CD4-positive, alpha-beta T cell (primary cell): ENCODE measurements around the gene ULK4. TPM values are rescaled to one million over a fixed set of nuclear protein-coding genes. Genes with fewer than 3 reads are reported as not detected.

ENCODE experiments used
- ATAC-seq: fragments of 200-7000 bp; cut with Tn5 transposase; one replicate; pipeline ENCODE4 v1.10.0; 2022; ENCODE audit warnings: mild to moderate bottlenecking; ENCODE audit not compliant: poor library complexity
- CTCF ChIA-PET: fragments of 350-600 bp; sonication (Branson Sonifier 250); formaldehyde crosslinking; loops from one replicate; lab custom pipeline; 2021; ENCODE audit warnings: antibody characterized with exemption, inconsistent platforms; lab: Charles Lee
- POLR2A ChIA-PET: fragments of 350-600 bp; sonication (Branson Sonifier 250); formaldehyde crosslinking; loops from one replicate; lab custom pipeline; 2021; ENCODE audit warnings: antibody characterized with exemption, inconsistent platforms; lab: Charles Lee
- DNase-seq, 14 experiments: peaks; one replicate each; pipeline ENCODE4 v3.0.0-alpha.2; 2013 to 2020; ENCODE audit warnings: mixed read lengths in 2 of 14
- H3K27ac ChIP-seq, 2 donors: one replicate each; pipeline versions ENCODE4 v1.5.1 to v1.7.0; 2013; ENCODE audit warnings: low read length in 2 of 2, low read depth in 1 of 2, mild to moderate bottlenecking in 1 of 2
- H3K27me3 ChIP-seq, 2 experiments: 1 replicate in 1 of 2; 2 replicates in 1 of 2; pipeline versions ENCODE4 v1.6.1 to v1.7.0; 2013; ENCODE audit warnings: low read length in 2 of 2, control low read depth in 1 of 2, mild to moderate bottlenecking in 1 of 2, moderate library complexity in 1 of 2; ENCODE audit not compliant: insufficient read depth in 2 of 2, control insufficient read depth in 1 of 2
- H3K36me3 ChIP-seq: one replicate; pipeline ENCODE4 v1.6.1; 2013; ENCODE audit warnings: low read length, control low read depth; ENCODE audit not compliant: insufficient read depth
- H3K4me1 ChIP-seq: one replicate; pipeline ENCODE4 v1.6.1; 2013; ENCODE audit warnings: low read length, control low read depth; ENCODE audit not compliant: insufficient read depth
- H3K4me3 ChIP-seq: one replicate; pipeline ENCODE4 v1.5.1; 2013; ENCODE audit warnings: mild to moderate bottlenecking, low read length, moderate library complexity
- H3K9me3 ChIP-seq, 2 experiments: 1 replicate in 1 of 2; 2 replicates in 1 of 2; pipeline versions ENCODE4 v1.6.1 to v1.7.0; 2013; ENCODE audit warnings: low read length in 2 of 2, mild to moderate bottlenecking in 2 of 2, control low read depth in 1 of 2, moderate library complexity in 1 of 2; ENCODE audit not compliant: control insufficient read depth in 1 of 2, insufficient read depth in 1 of 2
- H3K27ac Mint-ChIP-seq: one replicate; pipeline ENCODE4 v1.8.0; 2020; ENCODE audit warnings: mixed read lengths
- H3K27me3 Mint-ChIP-seq: one replicate; pipeline ENCODE4 v1.8.0; 2021; ENCODE audit warnings: mixed read lengths
- H3K36me3 Mint-ChIP-seq: one replicate; pipeline ENCODE4 v1.8.0; 2021; ENCODE audit warnings: low read depth, mixed read lengths
- H3K4me1 Mint-ChIP-seq: one replicate; pipeline ENCODE4 v1.8.0; 2021; ENCODE audit warnings: low read depth, mixed read lengths
- H3K4me3 Mint-ChIP-seq: one replicate; pipeline ENCODE4 v1.8.0; 2020; ENCODE audit warnings: mild to moderate bottlenecking, mixed read lengths
- H3K9me3 Mint-ChIP-seq: one replicate; pipeline ENCODE4 v1.8.0; 2020; ENCODE audit warnings: mixed read lengths
- CTCF ChIP-seq: fragments of 200-600 bp; IDR thresholded peaks from one replicate; pipeline ENCODE4 v1.8.0; 2022; ENCODE audit warnings: antibody characterized with exemption, mild to moderate bottlenecking
- intact Hi-C, 2 experiments: fragments of 100-400 bp; cut with DNase I in 1 of 2; cut with micrococcal nuclease in 1 of 2; formaldehyde crosslinking; loops; one replicate each; pipeline versions ENCODE4 v1.15.1 to v1.9.0; 2023 to 2025; cut with DNase I, micrococcal nuclease
- total RNA-seq, 174 experiments: library from RNA in 2 of 174; stranded (reverse) in 2 of 174; gene quantifications; one replicate each; pipeline ENCODE4 v1.2.3 and lab custom pipeline; 2021 to 2026

Gene ULK4
- total RNA-seq, 2 experiments from 2014 or later, result 23.8 to 28.6 TPM

GRCh38 chr3:41746215-41746614, 215.7 kb downstream of the ULK4 start:
- TF ChIP-seq CTCF, result no peak
- no peak overlapping the region for H3K27ac ChIP-seq
- peaks cover 5% of the 10 kb centered on the region for H3K4me1 Mint-ChIP-seq
- ATAC-seq (no peak), DNase-seq (no peak)
- H3K9me3 Mint-ChIP-seq, result no peaks in the 10 kb centered on the region
- CTCF ChIA-PET, result no interaction called here
- H3K27me3 ChIP-seq, result no peaks in the 10 kb centered on the region
- no peak overlapping the region for H3K27ac Mint-ChIP-seq
- peaks cover 33% of the 10 kb centered on the region for H3K36me3 Mint-ChIP-seq
- no peak overlapping the region for H3K4me3 ChIP-seq
- H3K36me3 ChIP-seq, result no peaks in the 10 kb centered on the region
- POLR2A ChIA-PET, result no interaction called here
- intact Hi-C loops, result no loop called here
- H3K4me1 ChIP-seq, result no peaks in the 10 kb centered on the region
- no peaks in the 10 kb centered on the region for H3K9me3 ChIP-seq
- H3K4me3 Mint-ChIP-seq, result no peak overlapping the region
- H3K27me3 Mint-ChIP-seq, result no peaks in the 10 kb centered on the region

GRCh38 chr3:41742121-41742520, 219.8 kb downstream of the ULK4 start:
- CTCF ChIA-PET, result no interaction called here
- H3K27me3 Mint-ChIP-seq, result no peaks in the 10 kb centered on the region
- Histone ChIP-seq H3K4me3 (no peak overlapping the region), H3K36me3 (no peaks in the 10 kb centered on the region), H3K27ac (no peak overlapping the region), H3K27me3 (no peaks in the 10 kb centered on the region), H3K9me3 (no peaks in the 10 kb centered on the region), H3K4me1 (no peaks in the 10 kb centered on the region)
- H3K4me1 Mint-ChIP-seq, result no peaks in the 10 kb centered on the region
- H3K4me3 Mint-ChIP-seq, result no peak overlapping the region
- H3K9me3 Mint-ChIP-seq, result peaks cover 2% of the 10 kb centered on the region
- no peak for TF ChIP-seq CTCF
- no peak overlapping the region for H3K27ac Mint-ChIP-seq
- POLR2A ChIA-PET, result no interaction called here
- intact Hi-C loops, result no loop called here
- no peak for DNase-seq
- peaks cover 46% of the 10 kb centered on the region for H3K36me3 Mint-ChIP-seq
- no peak for ATAC-seq

- H3K36me3 Mint-ChIP-seq, result peaks cover 36% of the 10 kb centered on the region
- H3K9me3 Mint-ChIP-seq, result peaks cover 2% of the 10 kb centered on the region
- no peak for TF ChIP-seq CTCF
- no peaks in the 10 kb centered on the region for H3K4me1 ChIP-seq
- H3K27me3 Mint-ChIP-seq, result no peaks in the 10 kb centered on the region
- H3K27ac ChIP-seq, result no peak overlapping the region
- no peaks in the 10 kb centered on the region for H3K9me3 ChIP-seq
- ChIA-PET CTCF (no interaction called here), POLR2A (no interaction called here)
- H3K27ac Mint-ChIP-seq, result no peak overlapping the region
- no peak overlapping the region for H3K4me3 ChIP-seq
- no peaks in the 10 kb centered on the region for H3K4me1 Mint-ChIP-seq
- H3K27me3 ChIP-seq, result no peaks in the 10 kb centered on the region
- intact Hi-C loops, result no loop called here
- DNase-seq, result no peak
- no peak for ATAC-seq
- H3K36me3 ChIP-seq, result no peaks in the 10 kb centered on the region
- no peak overlapping the region for H3K4me3 Mint-ChIP-seq
Observed at GRCh38 chr3:41740374-41740886, 221.5 kb downstream of the ULK4 start.
